ENCODE measurements around the gene SHD.
"Not testable (repeated sequence)": the region's sequence is repeated elsewhere in the genome, so short reads cannot be mapped to it uniquely, and the experiment has no call there.

The SHD gene
- long read RNA-seq: 0 reads

- Histone ChIP-seq H3K27me3 (ENCODE audit: insufficient read depth, poor library complexity, severe bottlenecking) (peaks cover 28% of the 10 kb centered on the region), H3K4me3 (replicated peaks; ENCODE audit: insufficient read depth, low read length) (no peak within 1 kb of the TSS)
- no peak for TF ChIP-seq SPI1 (IDR thresholded peaks at IDR 0.05; ENCODE audit: borderline replicate concordance, low read depth)
- TF ChIP-seq REST (IDR thresholded peaks at IDR 0.05; ENCODE audit: insufficient replicate concordance, low read depth): no peak
- TF ChIP-seq, protein P1, sequence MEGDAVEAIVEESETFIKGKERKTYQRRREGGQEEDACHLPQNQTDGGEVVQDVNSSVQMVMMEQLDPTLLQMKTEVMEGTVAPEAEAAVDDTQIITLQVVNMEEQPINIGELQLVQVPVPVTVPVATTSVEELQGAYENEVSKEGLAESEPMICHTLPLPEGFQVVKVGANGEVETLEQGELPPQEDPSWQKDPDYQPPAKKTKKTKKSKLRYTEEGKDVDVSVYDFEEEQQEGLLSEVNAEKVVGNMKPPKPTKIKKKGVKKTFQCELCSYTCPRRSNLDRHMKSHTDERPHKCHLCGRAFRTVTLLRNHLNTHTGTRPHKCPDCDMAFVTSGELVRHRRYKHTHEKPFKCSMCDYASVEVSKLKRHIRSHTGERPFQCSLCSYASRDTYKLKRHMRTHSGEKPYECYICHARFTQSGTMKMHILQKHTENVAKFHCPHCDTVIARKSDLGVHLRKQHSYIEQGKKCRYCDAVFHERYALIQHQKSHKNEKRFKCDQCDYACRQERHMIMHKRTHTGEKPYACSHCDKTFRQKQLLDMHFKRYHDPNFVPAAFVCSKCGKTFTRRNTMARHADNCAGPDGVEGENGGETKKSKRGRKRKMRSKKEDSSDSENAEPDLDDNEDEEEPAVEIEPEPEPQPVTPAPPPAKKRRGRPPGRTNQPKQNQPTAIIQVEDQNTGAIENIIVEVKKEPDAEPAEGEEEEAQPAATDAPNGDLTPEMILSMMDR (IDR thresholded peaks at IDR 0.05; ENCODE audit: insufficient read depth, low read length): no peak
- no peak for TF ChIP-seq POLR2AphosphoS5 (IDR thresholded peaks at IDR 0.05; ENCODE audit: low read depth)
- TF ChIP-seq GABPA (IDR thresholded peaks at IDR 0.05; ENCODE audit: low read depth): no peak
Measured at GRCh38 chr19:4278419-4279266, at the start of gene SHD. TSS of gene SHD (plus strand) at chr19:4279266. CDS start at chr19:4280064, 798 bp downstream.

DNA sequence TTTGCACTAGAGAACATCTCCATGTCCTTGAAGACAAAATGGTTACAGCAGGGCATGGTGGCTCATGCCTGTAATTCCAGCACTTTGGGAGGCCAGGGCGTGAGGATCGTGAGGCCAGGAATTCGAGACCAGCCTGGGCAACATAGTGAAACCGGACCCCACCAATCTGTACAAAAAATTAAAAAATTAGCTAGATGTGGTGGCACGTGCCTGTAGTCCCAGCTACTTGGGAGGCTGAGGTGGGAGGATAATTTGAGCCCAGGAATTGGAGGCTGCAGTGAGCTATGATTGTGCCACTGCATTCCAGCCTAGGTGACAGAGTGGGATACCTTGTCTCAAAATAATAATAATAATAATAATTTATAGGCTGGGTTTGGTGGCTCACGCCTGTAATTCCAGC, 48.8 kb upstream of the SHD start:
- H3K27me3 ChIP-seq (ENCODE audit: insufficient read depth, poor library complexity, severe bottlenecking); DNase-seq (ENCODE audit: low read depth in 1 of 2, low spot score in 1 of 2); H3K27ac ChIP-seq (replicated peaks); H3K4me3 ChIP-seq (replicated peaks; ENCODE audit: insufficient read depth, low read length): not testable (repeated sequence)

More at GRCh38 chr19:4278419-4279266, at the start of gene SHD:
- DNase-seq (ENCODE audit: low read depth in 1 of 2, low spot score in 1 of 2): no peak
- no peak within 1 kb of the TSS for H3K27ac ChIP-seq (replicated peaks)

- DNase-seq (ENCODE audit: low read depth in 1 of 2, low spot score in 1 of 2); H3K4me3 ChIP-seq (replicated peaks; ENCODE audit: insufficient read depth, low read length); H3K27ac ChIP-seq (replicated peaks); H3K27me3 ChIP-seq (ENCODE audit: insufficient read depth, poor library complexity, severe bottlenecking): not testable (repeated sequence)
Measured at GRCh38 chr19:4231521-4231920, 47.5 kb upstream of the SHD start.

DNA sequence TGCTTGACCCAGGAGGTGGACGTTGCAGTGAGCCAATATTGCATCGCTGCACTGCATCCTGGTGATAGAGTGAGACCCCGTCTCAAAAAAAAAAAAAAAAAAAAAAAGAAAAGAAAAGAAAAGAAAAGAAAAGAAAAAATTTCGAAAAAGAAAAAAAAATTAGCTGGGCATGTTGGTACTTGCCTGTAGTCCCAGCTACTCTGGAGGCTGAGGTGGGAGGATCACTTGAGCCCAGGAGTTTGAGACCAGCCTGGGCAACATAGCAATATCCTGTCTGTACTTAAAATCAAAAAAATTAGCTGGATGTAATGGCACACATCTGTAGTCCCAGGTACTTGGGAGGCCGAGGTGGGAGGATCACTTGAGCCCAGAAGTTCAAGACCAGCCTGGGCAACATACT, 46.9 kb upstream of the SHD start:
- not testable (repeated sequence) for H3K4me3 ChIP-seq (replicated peaks; ENCODE audit: insufficient read depth, low read length); H3K27ac ChIP-seq (replicated peaks); DNase-seq (ENCODE audit: low read depth in 1 of 2, low spot score in 1 of 2); H3K27me3 ChIP-seq (ENCODE audit: insufficient read depth, poor library complexity, severe bottlenecking)

DNA sequence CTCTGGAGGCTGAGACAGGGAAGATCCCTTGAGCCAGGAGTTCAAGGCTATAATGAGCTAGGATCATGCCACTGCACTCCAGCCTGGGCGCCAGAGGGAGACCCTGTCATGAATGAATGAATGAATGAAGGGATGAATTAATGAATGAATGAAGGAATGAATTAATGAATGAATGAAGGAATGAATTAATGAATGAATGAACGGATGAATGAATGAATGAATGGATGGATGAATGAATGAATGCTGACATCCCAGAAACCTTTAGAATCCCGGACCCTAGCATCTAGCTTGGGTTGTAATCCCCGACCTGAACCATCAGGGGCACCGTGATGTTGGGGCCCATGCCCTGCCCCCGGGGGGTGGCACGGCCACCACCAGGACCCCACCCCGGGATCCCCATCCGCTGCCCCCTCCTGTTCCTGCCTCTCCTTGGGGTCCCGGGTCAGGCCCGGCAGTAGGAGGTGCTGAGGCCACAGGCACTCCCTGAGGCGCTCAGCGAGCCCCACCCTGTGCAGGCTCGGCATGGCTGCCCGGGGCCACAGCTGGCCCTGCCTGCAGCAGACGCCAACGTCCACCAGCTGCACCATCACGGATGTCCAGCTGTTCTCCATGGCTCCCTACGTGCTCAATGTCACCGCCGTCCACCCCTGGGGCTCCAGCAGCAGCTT, 46.3 kb upstream of the SHD start:
- TF ChIP-seq POLR2AphosphoS5 (IDR thresholded peaks at IDR 0.05; ENCODE audit: low read depth) (no peak), GABPA (IDR thresholded peaks at IDR 0.05; ENCODE audit: low read depth) (no peak), SPI1 (IDR thresholded peaks at IDR 0.05; ENCODE audit: borderline replicate concordance, low read depth) (no peak), REST (IDR thresholded peaks at IDR 0.05; ENCODE audit: insufficient replicate concordance, low read depth) (no peak)
- TF ChIP-seq, protein P1 (IDR thresholded peaks at IDR 0.05; ENCODE audit: insufficient read depth, low read length): no peak
- Histone ChIP-seq H3K4me3 (replicated peaks; ENCODE audit: insufficient read depth, low read length) (no peak overlapping the region), H3K27me3 (ENCODE audit: insufficient read depth, poor library complexity, severe bottlenecking) (peaks cover 7% of the 10 kb centered on the region), H3K27ac (replicated peaks) (no peak overlapping the region)
- DNase-seq (ENCODE audit: low read depth in 1 of 2, low spot score in 1 of 2): no peak

Data from HL-60 (cell line).